Prostate gland (tissue), 2 donors: Measurements from ENCODE around the gene CACNG7.

Source experiments
- CTCF ChIP-seq, 4 experiments: fragments of 200-600 bp in 2 of 4; fragments of 450-650 bp in 2 of 4; sonication (generic) in 2 of 4; IDR thresholded peaks; 1 replicate in 3 of 4; 2 replicates in 1 of 4; pipeline ENCODE4 v1.5.1; 2016 to 2019; ENCODE audit warnings: antibody characterized with exemption in 4 of 4, mild to moderate bottlenecking in 2 of 4, moderate library complexity in 2 of 4
- POLR2A ChIP-seq: fragments of 450-650 bp; IDR thresholded peaks from one replicate; pipeline ENCODE4 v1.6.1; 2016; ENCODE audit warnings: antibody characterized with exemption, mild to moderate bottlenecking
- POLR2AphosphoS5 ChIP-seq: sonication (generic); formaldehyde crosslinking; IDR thresholded peaks from one replicate; pipeline ENCODE4 v1.6.1; 2017; ENCODE audit warnings: antibody characterized with exemption

GRCh38 chr19:53865523-53865917 lies 43.6 kb upstream of the CACNG7 start:
- TF ChIP-seq CTCF (IDR thresholded peaks at IDR 0.05): no peak
- TF ChIP-seq POLR2A: no peak
- TF ChIP-seq POLR2AphosphoS5: no peak
